Activated naive CD4-positive, alpha-beta T cell treated with Interleukin-2 at 50 U/mL for 16 hours (primary cell): Measurements from ENCODE around the gene SGSH.

ENCODE experiments used
- DNase-seq: peaks from one replicate; pipeline ENCODE4 v3.0.0-alpha.2; 2020

The SGSH gene

DNA sequence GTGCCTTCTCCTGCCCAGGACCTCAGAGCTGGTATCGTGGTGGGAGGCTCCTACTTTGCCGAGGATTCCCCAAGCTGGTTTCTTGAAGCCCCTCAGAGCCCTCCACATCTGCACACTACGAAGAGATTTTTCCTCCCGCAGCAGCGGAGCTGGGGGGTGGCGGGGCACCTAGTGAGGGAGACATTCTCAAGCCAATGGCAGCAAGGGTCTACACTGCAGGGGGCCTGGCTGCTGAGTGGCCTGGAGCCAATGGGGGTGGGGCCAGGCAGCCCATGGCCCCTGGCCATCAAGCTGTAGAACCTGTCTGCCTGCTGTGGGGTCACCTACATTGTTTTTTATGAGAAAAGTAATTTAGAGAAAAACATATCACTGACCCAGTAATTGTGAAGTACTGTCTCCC lies 5.1 kb upstream of the SGSH start:
- no peak for DNase-seq

- no peak for DNase-seq
Measured at GRCh38 chr17:80224683-80225082, 4.5 kb upstream of the SGSH start.

DNA sequence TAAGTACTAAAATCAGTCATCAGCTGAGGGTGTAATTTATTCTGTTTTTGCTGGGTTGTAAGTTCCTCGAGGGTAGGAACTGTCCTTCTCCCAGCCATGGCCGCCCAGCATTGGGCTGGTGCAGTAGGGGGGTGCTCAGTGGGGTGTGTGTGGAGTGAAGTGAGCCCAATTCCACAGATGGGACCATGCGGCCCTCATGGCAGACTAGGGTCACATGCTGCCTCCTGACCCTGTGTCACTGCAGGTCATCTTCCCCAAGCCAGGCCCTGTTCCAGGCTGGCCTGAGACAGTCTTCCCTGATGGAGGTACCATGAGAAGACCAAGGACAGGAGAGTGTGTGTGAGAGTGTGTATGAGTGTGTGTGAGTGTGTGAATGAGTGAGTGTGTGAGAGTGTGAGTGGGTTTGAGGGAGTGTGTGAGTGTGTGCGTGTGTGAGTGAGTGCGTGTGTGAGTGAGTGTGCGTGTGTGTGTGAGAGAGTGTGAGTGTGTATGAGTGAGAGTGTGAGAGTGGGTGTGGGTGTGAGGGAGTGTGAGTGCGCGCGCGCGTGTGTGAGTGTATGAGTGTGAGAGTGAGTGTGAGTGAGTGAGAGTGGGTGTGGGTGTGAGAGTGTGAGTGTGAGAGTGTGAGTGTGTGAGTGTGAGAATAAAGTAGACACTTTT lies 3.8 kb upstream of the SGSH start:
- DNase-seq = no peak

DNA sequence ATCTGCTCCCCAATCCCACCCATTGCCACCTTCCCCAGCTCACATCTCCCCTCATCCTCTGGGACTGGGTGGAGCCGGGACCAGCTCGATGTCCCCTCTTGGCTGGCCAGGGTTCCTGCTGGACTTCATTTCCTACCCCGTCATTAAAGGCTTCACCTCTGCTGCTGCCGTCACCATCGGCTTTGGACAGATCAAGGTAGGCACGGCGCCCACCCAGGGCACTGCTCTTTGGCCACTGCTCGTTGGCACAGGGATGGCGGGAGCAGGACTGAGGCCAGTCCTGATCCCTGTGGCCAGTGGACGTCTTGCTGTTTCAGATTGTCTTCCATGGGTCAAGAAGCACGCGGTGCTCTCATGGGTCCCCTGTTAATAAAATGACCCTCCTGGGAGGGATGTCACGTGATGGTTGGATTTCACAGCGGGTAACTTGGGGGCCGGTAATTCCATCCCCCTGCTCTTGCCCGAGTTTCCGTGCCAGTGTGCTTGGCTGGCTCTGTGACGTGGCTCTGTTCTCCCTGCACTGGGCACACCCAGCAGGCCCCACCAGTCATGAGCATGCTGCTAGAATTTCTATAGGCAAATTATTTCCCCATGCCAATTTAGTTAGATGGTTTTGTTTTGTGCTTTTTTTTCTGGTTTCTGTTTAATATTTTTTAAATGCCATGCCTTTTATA lies 3.1 kb upstream of the SGSH start:
- no peak for DNase-seq

DNA sequence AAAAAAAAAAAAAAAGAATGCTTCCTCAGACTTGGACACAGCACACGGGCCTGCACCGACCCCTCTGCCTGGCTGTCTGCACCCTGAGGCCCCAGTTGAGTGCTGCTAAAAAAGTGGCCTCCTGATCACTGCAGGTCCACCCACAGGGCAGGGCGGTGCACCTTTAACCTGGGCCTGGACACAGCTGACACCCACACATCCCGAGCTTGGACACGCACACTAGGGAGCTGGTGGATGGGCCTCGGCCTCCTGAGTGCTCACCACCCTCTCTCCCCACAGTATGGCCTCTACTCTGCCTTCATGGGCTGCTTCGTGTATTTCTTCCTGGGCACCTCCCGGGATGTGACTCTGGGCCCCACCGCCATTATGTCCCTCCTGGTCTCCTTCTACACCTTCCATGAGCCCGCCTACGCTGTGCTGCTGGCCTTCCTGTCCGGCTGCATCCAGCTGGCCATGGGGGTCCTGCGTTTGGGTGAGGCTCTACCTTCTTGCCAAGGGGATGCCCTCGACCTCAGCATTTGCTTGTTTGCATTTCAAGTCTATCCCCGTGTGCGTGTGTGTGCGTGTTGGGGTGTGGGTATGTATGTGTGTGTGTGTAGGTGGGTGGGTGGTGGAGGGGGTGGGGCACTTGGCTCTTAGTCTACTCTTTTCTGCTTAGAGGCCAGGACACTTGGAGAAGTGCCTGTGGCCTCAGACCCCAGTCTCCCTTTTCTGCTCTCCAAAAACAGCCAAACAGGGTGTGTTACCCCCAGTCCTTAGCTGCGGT lies 2.4 kb upstream of the SGSH start:
- no peak for DNase-seq

DNA sequence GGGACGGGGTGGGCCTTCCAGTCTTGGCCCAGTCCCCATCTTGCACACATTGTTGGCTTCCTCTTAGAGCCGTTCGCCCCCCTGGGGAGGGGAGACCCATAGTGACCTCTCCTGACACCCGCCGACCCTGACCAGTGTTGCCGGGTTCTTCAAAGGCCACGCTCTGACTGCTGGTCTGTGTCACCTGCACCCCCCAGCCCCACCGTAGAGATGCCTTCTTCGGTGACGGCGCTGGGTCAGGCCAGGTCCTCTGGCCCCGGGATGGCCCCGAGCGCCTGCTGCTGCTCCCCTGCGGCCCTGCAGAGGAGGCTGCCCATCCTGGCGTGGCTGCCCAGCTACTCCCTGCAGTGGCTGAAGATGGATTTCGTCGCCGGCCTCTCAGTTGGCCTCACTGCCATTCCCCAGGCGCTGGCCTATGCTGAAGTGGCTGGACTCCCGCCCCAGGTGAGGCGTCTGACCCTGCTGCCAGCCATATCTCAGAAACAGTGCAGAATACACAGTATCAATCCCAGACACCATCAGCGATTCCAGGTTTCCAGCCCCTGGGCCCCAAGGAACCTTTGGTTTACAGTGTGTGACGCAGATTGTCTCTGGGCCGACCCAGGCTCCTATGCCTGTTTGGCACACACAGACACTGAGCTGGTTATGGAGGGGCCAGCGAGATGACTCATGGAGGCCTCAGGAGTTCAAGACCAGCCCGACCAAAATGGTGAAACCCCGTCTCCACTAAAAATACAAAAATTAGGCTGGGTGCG lies 1.4 kb upstream of the SGSH start:
- DNase-seq = no peak

GRCh38 chr17:80220736-80221215 lies 643 bp upstream of the SGSH start:
- peak; percentile 21 for DNase-seq

DNA sequence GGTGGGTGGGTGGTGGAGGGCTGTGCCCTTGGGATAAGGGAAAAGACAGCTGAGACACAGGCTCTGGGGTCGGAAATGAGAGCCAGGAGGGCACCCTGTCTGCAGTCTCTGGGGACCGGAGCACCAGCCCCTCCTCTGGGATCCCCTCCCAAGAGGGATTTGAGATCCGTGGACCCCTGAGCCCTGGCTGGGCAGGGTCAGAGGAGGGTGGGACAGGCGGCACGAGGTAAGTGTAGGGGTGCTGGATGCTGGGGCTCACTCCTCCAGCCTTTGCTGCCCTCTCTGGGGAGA lies 425 bp downstream of the SGSH start:
- DNase-seq = no peak

DNA sequence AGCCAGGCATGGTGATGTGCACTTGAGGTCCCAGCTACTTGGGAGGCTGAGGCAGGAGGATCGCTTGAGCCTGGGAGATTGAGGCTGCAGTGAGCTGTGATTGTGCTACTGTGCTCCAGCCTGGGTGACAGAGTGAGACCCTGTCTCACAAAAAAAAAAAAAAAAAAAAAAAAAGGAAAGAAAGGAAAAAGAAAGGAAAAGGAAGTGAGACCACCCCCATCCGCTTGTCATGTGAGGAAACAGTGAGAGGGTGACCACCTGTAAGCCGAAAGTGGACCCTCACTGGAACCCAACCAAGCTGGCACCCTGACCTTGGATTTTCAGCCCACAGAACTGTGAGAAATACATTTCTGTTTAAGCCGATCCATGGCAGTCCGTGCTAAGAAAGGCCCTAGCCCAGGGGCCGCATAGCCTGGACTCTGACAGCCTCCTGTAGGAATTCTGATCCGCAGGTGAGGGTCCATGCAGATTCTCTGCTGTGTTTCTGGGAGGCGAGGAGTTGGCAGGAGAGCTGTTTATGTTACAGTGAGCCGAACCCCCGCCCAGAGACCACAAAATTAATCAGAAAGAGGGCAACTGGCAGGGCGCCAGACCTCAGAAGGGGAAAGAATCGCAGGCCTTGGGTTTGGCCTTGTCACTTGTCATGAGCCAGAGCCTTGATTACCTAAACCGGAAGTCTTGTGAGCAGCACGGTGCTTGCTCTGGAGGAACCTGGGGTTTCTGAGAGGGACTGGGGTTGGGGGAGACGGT lies 945 bp downstream of the SGSH start:
- DNase-seq = peak; percentile 95

DNA sequence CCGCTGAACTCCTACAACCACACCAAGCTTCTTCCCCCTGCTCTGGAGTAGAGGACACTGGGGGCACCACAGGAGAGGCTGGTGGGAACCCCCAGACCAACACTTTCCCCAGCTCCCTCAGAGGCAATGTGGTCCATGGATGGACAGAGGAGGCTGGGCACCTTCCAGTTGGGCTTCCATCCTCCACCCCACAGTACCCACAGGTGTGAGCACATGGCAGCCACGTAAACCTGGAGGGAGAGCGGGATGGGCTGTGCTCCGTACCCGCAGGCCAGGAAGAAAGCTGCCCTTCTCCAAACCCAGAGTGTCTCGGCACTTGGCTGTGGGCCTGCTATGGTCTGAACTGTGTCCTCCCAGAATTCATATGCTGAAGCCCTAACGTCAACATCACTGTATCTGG lies 1.7 kb downstream of the SGSH start:
- DNase-seq = no peak

- DNase-seq = no peak
Measured at GRCh38 chr17:80217703-80218362, 2.3 kb downstream of the SGSH start.

GRCh38 chr17:80216473-80217456 lies 3.4 kb downstream of the SGSH start:
- DNase-seq = no peak

- no peak for DNase-seq
Measured at GRCh38 chr17:80214878-80215210, 5.3 kb downstream of the SGSH start.

DNA sequence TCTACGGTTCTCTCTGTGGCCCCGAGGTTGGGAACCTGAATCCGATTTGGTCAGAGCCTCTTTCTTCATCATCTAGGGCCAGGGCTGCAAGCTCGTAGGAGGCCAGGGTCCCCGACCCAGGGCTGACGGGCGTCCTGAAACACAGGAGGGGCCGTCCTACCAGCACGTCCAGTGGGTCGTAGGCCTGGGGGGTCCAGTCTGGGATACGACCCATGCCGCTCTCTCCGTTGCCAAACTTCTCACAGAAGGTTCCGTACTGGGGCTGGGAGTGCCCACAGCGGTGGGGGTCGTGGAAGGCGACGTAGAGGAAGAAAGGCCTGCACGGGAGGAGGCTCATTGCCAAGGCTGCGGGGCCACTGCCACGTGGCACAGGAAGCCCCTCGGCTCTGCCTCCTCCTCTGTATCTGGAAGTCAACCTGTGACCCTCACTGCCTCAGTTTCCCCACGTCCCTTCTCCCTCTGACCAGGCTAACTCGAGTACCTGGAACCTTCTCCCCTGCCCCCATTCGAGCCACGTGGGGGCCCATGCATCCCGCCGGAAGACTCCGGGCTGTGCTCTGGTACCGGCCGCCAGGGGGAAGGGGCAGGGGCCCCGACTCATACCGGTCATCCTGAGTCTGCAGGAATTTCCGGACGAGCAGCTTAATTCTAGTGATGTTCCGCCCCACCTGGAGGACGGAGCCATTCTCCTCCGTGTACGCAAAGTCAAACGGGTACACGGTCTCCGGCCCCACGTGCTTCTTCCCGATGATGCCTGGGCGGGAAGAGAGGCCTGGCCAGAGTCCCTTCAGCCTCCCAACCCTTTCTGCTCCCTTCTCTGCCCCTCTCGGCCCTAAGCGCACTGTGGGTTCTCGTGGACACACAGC lies 5.9 kb downstream of the SGSH start:
- no peak for DNase-seq

GRCh38 chr17:80213643-80213975 lies 6.5 kb downstream of the SGSH start:
- DNase-seq = no peak

- DNase-seq = no peak
Measured at GRCh38 chr17:80212962-80213642, 7.0 kb downstream of the SGSH start.

DNA sequence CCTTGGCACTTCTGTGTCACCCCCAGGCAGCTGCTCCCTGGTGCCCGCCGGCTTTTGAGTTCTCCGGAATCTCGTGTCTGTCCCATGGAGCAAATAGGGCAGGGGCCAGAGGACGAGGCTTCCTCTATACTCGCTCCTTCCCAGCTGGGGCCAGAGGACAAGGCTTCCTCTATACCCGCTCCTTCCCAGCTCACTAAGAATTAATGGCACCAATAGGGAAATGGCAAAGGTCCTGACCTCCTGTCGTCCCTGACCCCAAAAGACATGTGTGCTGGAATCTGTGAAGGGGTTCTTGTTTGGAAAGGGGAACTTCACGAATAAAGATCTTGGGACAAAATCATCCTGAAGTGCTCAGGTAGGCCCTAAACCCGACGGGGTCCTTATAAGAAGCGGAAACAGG lies 7.6 kb downstream of the SGSH start:
- no peak for DNase-seq

GRCh38 chr17:80212109-80212508 lies 8.0 kb downstream of the SGSH start:
- DNase-seq = no peak

GRCh38 chr17:80210348-80211108 lies 9.6 kb downstream of the SGSH start:
- DNase-seq = no peak
